ENCODE data around the gene HLA-DQA1.

The HLA-DQA1 gene

DNA sequence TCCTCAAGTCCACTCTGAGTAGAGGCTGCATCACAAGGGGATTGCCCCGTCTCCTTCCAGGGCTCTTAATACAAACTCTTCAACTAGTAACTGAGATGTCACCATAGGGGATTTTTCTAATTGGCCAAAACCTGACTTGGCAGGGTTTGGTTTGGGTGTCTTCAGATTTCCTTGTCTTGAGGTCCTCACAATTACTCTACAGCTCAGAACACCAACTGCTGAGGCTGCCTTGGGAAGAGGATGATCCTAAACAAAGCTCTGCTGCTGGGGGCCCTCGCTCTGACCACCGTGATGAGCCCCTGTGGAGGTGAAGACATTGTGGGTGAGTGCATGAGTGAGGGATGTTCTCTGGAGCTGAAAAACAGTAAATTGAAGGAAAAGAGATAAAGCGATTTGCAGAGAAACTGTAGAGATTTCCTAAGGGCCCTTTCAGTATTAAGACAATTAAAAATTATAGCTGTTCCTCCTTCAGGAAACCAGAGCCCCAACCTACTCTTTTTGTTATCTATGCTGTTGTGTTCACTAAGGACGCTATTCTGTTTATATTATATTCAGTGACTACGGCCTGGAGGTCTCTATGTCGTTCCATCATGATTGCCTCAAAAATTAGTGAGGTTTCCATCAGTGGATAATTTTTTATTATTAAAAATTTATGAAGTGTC is at the start of gene HLA-DQA1:
Gene HLA-DQA1 (plus strand): TSS at position 188 of the 662 bp plus-strand sequence. CDS start 53 bp downstream, at position 241.
- TF ChIP-seq GATA3 (IDR thresholded peaks at IDR 0.05; ENCODE audit: low read depth, low read length) (no peak), GATA2 (IDR thresholded peaks at IDR 0.05; ENCODE audit: low read depth, low read length) (no peak)

DNA sequence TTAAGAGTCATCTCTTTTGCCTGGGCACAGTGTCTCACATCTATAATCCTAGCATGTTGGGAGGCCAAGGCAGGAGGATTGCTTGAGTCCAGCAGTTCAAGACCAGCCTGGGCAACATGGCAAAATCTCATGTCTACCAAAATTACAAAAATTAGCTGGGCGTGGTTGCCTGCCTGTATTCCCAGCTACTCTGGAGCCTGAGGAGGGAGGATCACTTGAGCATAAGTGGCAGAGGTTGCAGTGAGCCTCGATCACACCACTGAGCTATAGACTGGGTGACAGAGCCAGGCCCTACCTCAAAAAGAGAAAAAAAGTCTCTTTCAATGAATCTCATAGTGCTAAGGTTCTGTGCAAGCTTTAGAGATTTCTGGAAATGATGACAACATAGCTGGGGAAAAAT is 49.0 kb upstream of the HLA-DQA1 start:
- no peak for TF ChIP-seq GATA2 (IDR thresholded peaks at IDR 0.05; ENCODE audit: low read depth, low read length)

DNA sequence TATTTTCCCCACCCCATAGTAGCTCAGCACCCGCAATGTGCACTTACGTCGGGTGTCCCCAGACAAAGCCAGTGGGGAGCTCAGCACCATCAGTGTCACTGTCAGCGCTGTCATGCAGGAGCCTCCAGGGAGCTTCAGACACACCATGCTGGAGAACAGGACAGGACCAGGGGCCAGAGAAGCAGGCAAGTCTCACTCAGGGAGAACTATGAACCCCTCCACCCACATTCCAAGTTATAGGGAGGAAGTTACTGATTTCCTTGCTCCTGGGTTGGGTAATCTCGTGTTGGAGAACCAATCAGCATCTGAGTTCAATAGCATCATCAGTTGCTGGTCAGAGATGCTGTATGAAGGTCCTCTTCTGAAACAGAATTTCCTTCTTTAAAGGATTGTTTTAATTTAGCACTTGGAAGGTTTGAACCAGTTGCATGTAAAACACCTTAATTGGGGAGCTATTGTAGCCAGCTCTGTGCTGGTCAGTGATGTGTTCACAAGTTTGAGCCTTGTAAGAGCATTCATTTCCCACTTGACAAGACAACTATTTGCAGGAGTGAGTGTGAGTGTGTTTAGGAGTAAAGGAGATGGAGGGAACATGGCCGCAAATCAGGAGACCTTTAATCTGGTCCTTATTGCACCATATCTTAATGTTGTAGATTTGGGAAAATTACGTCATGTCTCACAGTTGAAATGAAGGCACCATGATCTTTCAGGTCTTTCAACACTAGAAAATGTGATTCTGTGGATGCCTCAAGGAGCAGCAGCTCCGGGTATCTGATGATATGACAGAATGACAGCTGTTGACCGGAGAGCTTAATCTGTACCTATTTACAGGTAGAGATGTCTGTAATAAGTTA is 47.4 kb upstream of the HLA-DQA1 start, which contains the start of gene HLA-DRB1:
Gene HLA-DRB1 (minus strand): TSS at position 253 of the 854 bp plus-strand sequence. CDS start 106 bp downstream, at position 147.
- TF ChIP-seq GATA3 (IDR thresholded peaks at IDR 0.05; ENCODE audit: low read depth, low read length) (no peak), GATA2 (IDR thresholded peaks at IDR 0.05; ENCODE audit: low read depth, low read length) (no peak)

DNA sequence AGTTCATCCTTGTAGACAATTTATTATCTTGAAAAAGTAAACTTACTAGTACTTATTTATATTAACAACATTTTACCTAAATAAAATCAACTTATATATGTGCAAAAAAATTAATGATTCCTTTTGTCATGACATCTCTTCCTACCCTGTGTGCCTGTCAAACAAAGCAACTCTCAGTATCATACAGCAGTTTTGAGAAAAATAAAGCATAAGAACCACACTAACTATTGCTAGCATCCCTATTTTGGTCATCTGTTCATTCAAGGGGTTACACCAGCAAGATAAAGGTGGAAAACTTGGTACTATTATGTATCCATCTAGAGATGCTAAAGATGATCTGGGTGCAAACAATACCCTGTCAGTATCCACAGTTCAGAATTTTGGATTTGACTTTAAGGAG is 40.2 kb upstream of the HLA-DQA1 start:
- no peak for TF ChIP-seq GATA3 (IDR thresholded peaks at IDR 0.05; ENCODE audit: low read depth, low read length)
- no peak for TF ChIP-seq GATA2 (IDR thresholded peaks at IDR 0.05; ENCODE audit: low read depth, low read length)

DNA sequence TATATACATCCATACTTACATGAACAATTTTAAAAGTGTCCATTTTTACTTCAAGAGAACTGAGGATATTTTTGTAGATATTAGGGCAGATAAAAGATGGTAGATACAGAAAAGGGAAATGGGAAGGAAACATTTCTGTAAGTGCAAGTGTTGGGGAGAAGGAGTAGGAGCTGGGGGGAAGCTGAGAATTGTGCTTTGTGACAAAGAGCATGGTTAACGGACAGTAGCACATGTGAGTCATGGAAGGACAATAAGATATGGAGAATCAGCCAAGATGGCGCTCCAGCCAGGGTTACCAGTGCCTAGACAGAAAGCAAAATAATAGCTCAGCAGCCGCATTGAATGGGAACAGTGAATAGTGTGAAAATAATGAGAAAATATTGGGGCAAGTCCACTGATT is 34.8 kb upstream of the HLA-DQA1 start:
- TF ChIP-seq GATA2 (IDR thresholded peaks at IDR 0.05; ENCODE audit: low read depth, low read length) (no peak), GATA3 (IDR thresholded peaks at IDR 0.05; ENCODE audit: low read depth, low read length) (no peak)

DNA sequence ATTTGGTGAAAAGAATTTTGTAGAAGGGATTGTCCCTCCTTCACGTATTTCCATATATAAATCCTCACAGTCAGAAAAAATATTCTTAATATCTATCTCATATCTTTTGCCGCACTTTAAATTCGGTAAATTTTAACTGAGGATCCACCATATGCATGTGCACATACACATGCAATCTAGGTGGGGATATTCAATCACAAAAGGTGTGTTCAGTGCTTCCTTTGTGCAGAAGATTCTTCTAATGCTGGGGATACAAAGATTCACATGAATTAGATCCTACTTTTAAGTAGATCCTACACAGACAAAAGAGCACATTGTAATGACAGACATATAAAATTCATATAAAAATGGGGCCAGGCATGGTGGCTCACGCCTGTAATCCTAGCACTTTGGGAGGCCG is 34.0 kb upstream of the HLA-DQA1 start:
- TF ChIP-seq GATA3 (IDR thresholded peaks at IDR 0.05; ENCODE audit: low read depth, low read length) (no peak), GATA2 (IDR thresholded peaks at IDR 0.05; ENCODE audit: low read depth, low read length) (no peak)

DNA sequence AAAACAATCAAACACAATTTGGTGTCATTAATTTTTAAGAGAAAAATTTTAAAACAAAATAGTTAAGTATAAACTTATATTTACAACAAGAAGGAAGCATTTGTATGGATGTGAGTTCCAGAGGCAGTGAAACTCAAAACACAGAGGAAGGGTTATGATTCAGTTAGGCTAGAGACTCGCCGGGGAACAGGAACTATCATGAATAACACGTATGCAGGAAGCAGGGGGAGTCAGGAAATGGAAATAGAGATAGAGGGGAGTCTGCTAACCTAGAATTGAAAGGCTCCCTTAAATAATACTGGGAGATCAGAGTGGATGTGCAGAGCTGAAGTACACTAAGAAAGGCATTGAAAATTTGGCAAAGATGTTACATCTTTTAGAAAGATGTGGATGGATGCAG is 33.3 kb upstream of the HLA-DQA1 start:
- TF ChIP-seq GATA2 (IDR thresholded peaks at IDR 0.05; ENCODE audit: low read depth, low read length) = no peak

DNA sequence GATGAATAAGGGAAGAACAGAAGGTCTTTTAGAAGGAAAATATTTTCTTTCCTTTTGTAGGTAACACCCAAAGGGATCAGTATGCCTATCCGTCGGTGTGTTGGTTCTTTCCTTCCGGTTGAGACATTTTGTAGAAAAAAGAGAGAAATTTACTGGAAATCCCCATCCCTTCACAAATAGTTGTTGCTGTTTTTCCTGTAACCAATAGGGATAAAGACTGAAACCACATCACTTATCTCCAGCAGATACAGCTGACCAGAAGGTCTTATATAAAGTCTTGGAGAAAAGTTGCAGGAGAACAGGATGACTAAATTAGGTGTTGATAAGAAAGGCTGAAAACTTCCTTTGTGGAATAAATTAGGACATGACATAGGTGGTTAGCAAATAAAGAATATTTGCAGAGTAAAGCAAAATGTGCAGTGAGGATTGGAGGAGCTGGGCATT is 32.8 kb upstream of the HLA-DQA1 start:
- TF ChIP-seq GATA3 (IDR thresholded peaks at IDR 0.05; ENCODE audit: low read depth, low read length) (no peak), GATA2 (IDR thresholded peaks at IDR 0.05; ENCODE audit: low read depth, low read length) (no peak)

DNA sequence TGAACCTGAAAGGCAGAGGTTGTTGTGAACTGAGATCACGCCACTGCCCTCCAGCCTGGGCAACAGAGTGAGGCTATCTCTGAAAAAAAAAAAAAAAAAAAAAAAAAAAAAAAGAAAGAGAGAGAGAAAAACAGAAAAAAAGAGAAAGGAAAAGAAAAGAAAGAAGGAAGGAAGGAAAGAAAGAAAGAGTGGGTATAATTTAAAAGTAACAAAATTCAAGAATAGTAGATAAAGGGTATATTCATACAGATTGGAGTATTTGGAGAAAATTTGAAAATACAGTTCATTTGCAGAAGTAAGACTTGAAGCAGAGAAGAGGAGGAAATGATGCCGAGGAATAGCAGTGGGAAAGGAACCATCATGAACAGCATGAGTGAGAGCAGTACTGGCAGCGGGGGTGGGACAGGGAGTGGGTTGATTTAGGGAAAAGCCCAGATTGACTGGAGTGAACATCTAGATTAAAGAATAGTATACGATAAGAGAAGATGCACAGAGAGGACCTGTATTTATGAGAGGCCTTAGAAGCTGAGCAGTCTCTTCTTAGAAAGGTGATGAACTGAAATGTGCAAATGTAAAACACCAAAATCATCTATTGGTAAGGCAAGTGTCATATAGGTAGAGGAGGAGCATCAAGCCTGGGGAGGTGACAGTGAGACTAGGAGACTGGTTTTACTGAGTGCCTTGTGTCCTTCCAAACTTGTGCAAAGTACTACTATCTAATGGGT is 29.8 kb upstream of the HLA-DQA1 start:
- no peak for TF ChIP-seq GATA3 (IDR thresholded peaks at IDR 0.05; ENCODE audit: low read depth, low read length)
- TF ChIP-seq GATA2 (IDR thresholded peaks at IDR 0.05; ENCODE audit: low read depth, low read length) = no peak

DNA sequence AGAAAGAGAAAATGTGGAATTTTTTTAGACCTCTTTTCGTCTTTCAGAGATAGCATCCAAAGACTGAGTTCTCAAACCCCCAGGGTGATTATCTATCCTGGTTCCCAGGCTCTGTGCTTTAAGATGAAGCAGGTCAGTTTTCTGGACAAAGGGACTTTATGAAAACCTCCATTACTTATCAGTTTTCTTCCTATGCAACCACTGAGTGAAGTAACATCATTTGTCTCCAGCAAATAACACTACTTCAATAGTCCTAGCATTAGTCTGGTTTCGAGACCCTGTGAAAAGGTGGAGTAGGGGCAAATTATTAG is 29.3 kb upstream of the HLA-DQA1 start:
- TF ChIP-seq GATA3 (IDR thresholded peaks at IDR 0.05; ENCODE audit: low read depth, low read length) (no peak), GATA2 (IDR thresholded peaks at IDR 0.05; ENCODE audit: low read depth, low read length) (no peak)

DNA sequence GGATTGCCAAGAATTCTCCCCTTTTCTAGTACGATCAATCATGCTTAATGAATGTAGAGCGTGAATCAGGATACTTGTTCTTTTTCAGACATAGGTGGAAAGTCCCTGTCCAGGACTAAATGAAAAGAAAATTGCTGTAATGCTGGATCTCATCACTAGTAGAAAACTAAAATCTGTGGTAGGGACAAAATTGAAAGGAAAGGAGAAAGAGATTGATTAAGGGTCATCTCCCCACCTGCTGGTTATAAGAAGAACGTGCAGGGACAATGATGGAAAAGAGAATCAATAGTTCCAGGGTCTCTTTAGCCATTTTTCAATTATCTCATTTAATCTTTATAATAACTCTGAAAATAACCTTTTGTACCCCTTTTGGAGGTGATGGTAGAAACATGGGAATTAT is 28.8 kb upstream of the HLA-DQA1 start:
- no peak for TF ChIP-seq GATA3 (IDR thresholded peaks at IDR 0.05; ENCODE audit: low read depth, low read length)
- no peak for TF ChIP-seq GATA2 (IDR thresholded peaks at IDR 0.05; ENCODE audit: low read depth, low read length)

DNA sequence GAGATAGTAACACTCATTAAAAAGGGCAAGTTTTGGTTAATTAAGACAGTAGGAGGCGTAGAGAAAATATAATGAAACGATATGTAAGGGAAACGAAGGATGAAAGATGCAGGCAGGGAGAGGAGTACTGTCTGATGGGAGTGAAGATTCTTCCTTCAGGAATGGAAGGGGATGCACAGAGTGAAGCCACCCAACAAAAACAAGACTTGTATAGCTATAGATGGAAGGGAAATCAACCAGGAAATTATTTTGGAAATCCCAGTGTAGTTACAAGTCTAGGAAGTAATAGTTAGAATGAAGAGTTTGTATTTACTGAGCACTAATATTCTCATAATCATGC is 27.8 kb upstream of the HLA-DQA1 start:
- no peak for TF ChIP-seq GATA2 (IDR thresholded peaks at IDR 0.05; ENCODE audit: low read depth, low read length)
- TF ChIP-seq GATA3 (IDR thresholded peaks at IDR 0.05; ENCODE audit: low read depth, low read length) = no peak

DNA sequence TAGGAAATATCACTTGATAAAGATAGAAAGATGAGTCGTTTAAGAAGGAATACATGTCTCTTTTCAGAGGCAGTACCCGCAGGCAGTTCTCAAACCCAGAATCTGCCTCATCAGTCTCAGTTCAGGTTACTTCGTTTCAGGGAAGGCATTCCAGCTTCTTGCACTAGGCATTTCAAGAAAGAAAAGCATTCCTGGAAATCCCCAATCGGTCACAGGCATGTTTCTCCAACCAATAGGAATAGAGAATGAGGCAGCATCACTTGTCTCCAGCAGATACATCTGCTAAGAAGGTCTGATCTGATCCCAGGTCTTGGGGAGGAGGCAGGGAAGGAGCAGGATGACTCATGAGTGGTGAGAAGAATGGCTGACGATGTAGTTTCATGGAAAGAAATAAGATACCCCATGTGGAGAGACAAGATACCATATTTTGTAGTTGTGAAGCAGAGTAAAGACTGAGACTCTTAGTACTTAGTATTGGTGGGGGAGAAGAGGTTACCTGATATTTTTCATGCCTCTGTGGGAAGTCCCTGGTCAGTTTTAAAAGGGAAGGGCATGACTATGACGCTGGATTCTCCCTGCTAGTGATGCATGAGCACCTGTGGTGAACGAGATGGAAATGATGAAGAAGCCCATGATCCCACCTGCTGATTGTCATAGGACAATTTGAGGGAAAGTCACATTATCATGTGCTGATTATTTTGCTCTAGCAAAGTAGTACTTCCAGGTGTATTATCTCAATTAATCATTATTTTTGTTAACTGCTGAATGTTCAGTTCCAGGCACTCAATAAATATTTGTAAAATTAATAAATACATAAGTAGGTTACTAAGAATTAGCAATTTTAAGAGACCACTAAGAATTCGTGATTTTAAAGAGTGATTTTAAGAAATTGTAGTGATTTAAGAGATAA is 27.2 kb upstream of the HLA-DQA1 start:
- no peak for TF ChIP-seq GATA3 (IDR thresholded peaks at IDR 0.05; ENCODE audit: low read depth, low read length)
- no peak for TF ChIP-seq GATA2 (IDR thresholded peaks at IDR 0.05; ENCODE audit: low read depth, low read length)
